LNCaP clone FGC (cell line): ENCODE results near the gene TBXT.

Experiments used
- DNase-seq: peaks from one replicate; pipeline ENCODE4 v3.0.0-alpha.2; 2011; ENCODE audit warnings: low read depth
- H3K4me3 ChIP-seq: 2 replicates; pipeline ENCODE4 v1.5.1; 2011; ENCODE audit warnings: mild to moderate bottlenecking, low read depth, low read length, control low read depth
- CTCF ChIP-seq: IDR thresholded peaks from 2 replicates; pipeline ENCODE4 v1.5.1; 2012; ENCODE audit warnings: mild to moderate bottlenecking; ENCODE audit not compliant: control insufficient read depth, insufficient read depth; ENCODE audit errors: extremely low read depth

The TBXT gene

GRCh38 chr6:166165558-166166313, 1.9 kb downstream of the TBXT start:
- H3K4me3 ChIP-seq: no peak overlapping the region
- no peak for DNase-seq
- no peak for TF ChIP-seq CTCF

GRCh38 chr6:166162599-166163342, 4.9 kb downstream of the TBXT start:
- DNase-seq: no peak
- no peak for TF ChIP-seq CTCF
- H3K4me3 ChIP-seq: no peak overlapping the region

GRCh38 chr6:166157930-166158617, 9.6 kb downstream of the TBXT start:
- no peak overlapping the region for H3K4me3 ChIP-seq
- TF ChIP-seq CTCF: no peak
- DNase-seq: no peak

GRCh38 chr6:166156942-166157341, 10.7 kb downstream of the TBXT start:
- DNase-seq: no peak
- H3K4me3 ChIP-seq: no peak overlapping the region
- TF ChIP-seq CTCF: peak; percentile 62

GRCh38 chr6:166153966-166154365, 13.7 kb downstream of the TBXT start:
- H3K4me3 ChIP-seq: no peak overlapping the region
- TF ChIP-seq CTCF: no peak
- no peak for DNase-seq

- no peak overlapping the region for H3K4me3 ChIP-seq
- DNase-seq: no peak
- no peak for TF ChIP-seq CTCF
Measured at GRCh38 chr6:166152660-166153059, 15.0 kb downstream of the TBXT start.
